Omental fat pad (tissue), 4 donors: ENCODE results near the gene EPB41L3. TPM values are rescaled to one million over a fixed set of nuclear protein-coding genes. Genes with fewer than 3 reads are reported as not detected.

Source experiments
- ATAC-seq: fragments of 150-250 bp; one replicate; pipeline ENCODE4 v1.9.1; 2016; ENCODE audit warnings: mild to moderate bottlenecking, moderate library complexity; ENCODE audit not compliant: low FRiP score
- DNase-seq: peaks from one replicate; pipeline ENCODE4 v3.0.0-alpha.2; 2019; ENCODE audit warnings: low spot score
- CTCF ChIP-seq, 3 donors: fragments of 450-650 bp; IDR thresholded peaks; one replicate each; pipeline ENCODE4 v1.5.1; 2016 to 2017; ENCODE audit warnings: antibody characterized with exemption in 3 of 3, mild to moderate bottlenecking in 3 of 3, moderate library complexity in 2 of 3
- total RNA-seq, 4 donors: library from RNA; depleted of rRNA; stranded (reverse); fragments of >200 nt; gene quantifications; one replicate each; pipeline ENCODE4 v1.1.0, GENCODE V29; 2016

Gene EPB41L3
- total RNA-seq, 4 donors from 2014 or later, result 138 to 319 (median 184) TPM

- TF ChIP-seq CTCF (IDR thresholded peaks at IDR 0.05), result no peak
- DNase-seq (no peak), ATAC-seq (no peak)
Observed at GRCh38 chr18:5534845-5535244, 9.0 kb downstream of the EPB41L3 start.

- no peak for TF ChIP-seq CTCF (IDR thresholded peaks at IDR 0.05)
- no peak for ATAC-seq
Observed at GRCh38 chr18:5532066-5532465, 11.7 kb downstream of the EPB41L3 start.

GRCh38 chr18:5530629-5531178 is 13.1 kb downstream of the EPB41L3 start:
- no peak for TF ChIP-seq CTCF (IDR thresholded peaks at IDR 0.05)
- no peak for DNase-seq
- ATAC-seq, result no peak

More at GRCh38 chr18:5532066-5532465, 11.7 kb downstream of the EPB41L3 start:
- DNase-seq, result no peak

- DNase-seq (no peak), ATAC-seq (no peak)
- no peak for TF ChIP-seq CTCF (IDR thresholded peaks at IDR 0.05)
Observed at GRCh38 chr18:5529471-5529870, 14.3 kb downstream of the EPB41L3 start.

GRCh38 chr18:5527603-5528002 is 16.2 kb downstream of the EPB41L3 start:
- DNase-seq (no peak), ATAC-seq (no peak)
- TF ChIP-seq CTCF (IDR thresholded peaks at IDR 0.05), result no peak

GRCh38 chr18:5524660-5525059 is 19.1 kb downstream of the EPB41L3 start:
- TF ChIP-seq CTCF (IDR thresholded peaks at IDR 0.05), result no peak
- DNase-seq, result no peak
- ATAC-seq, result no peak

GRCh38 chr18:5521000-5521399 is 22.8 kb downstream of the EPB41L3 start:
- DNase-seq (no peak), ATAC-seq (no peak)
- TF ChIP-seq CTCF (IDR thresholded peaks at IDR 0.05), result no peak
